Measurements from ENCODE around the gene TMED1.

TMED1 gene

DNA sequence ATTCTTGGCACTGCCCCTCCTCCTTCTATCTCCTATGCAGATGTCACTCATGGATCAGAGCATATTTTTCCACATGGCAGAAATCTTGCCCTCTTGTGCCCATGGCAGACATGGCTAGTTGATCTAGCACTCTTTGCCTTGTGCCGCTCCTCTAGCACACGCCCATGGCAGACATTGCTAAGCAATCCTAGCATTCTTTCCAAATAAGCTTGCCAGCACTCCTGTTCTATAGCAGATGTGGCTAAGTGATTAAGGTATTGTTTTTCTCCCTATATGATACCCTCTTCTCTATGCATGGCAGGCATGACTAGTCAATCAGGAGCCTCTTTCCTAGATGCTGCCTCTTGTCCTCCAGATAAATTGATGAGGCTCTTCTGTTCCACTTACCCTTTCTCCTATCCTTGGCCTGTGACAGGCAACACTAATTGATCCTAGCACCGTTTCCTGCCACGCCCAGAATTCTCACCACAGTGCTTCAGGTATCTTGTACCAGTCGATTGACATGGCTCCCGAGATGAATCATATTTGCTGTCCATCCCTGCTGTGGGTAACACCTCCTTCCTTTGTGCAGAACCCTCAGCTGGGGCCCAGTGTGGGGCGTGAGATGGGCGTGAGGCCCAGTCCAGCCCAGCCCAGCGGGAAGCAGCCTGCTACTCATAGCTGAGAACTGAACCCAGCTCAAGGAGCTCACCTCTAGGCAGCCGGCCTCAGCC, 26.9 kb downstream of the TMED1 start:
- DNase-seq = no peak

- DNase-seq = no peak
These were observed 30.2 kb downstream of the TMED1 start for GRCh38 chr19:10805758-10806247.

GRCh38 chr19:10805065-10805757, 30.8 kb downstream of the TMED1 start:
- DNase-seq = peak; percentile 5

GRCh38 chr19:10803252-10803651, 32.8 kb downstream of the TMED1 start:
- no peak for DNase-seq

DNA sequence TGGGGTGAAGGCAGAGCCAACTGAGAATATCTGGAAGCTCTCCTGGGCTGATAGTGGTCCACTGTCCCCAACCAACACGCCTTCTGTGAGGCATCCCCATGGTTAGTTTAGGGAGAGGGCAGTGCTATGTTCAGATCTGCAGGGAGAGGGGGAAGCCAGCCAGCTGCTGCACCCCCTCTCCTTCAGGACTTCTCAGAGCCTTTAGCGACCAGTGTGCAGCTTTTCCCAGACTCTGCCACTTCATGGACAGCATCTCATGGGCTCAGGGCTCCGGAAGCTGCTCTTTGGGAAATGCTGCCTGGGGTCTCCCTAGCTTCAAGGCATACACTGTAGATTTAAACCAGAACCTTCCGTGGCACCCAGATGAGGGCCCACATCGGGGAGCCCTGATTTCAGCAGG, 33.5 kb downstream of the TMED1 start:
- DNase-seq = no peak

DNA sequence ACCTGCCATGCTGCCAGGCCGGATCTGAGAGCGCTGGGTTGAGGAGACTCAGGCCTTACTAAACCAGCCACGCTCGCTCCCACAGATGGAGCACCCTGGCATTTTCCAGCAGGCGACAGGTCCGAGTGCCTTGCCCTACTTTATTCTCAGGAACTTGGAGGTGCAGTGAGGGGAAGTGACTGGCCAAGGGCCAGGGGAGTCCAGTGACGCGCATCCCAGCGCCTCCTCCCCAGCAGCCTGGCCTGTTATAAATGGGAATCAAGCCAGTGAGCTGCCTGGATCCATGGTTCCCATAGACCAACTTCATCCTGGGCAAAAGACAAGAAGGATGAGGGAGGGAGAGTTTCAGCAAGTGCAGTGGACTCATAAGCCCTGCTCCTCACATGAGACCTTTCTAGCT, 35.5 kb downstream of the TMED1 start:
- no peak for DNase-seq

GRCh38 chr19:10797541-10798256, 38.3 kb downstream of the TMED1 start:
- no peak for DNase-seq

- no peak for DNase-seq
These were observed 38.9 kb downstream of the TMED1 start for GRCh38 chr19:10797078-10797477.

GRCh38 chr19:10796653-10797052, 39.4 kb downstream of the TMED1 start:
- DNase-seq = no peak

DNA sequence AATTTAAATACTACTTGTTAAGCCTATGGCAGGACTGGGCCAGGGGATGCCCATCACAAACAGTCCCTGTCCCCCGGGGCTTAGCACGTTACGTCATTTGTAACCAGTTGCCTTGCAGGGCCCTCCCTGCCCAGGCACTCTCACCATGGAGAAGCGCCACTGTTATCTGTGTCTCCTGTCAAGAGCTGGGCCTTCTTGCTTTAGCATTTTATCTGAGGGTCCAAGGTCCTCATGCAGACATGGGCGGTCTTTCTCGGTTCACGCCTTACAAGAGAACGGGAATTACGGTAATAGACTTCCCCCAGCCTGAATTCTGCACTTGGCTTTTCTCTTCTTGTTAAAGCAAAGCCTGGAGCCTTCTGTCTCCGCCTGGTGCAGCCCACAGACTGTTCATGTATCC, 46.1 kb downstream of the TMED1 start:
- no peak for DNase-seq

GRCh38 chr19:10788146-10788545, 47.9 kb downstream of the TMED1 start:
- DNase-seq = no peak

- peak; percentile 29 for DNase-seq
These were observed 51.8 kb downstream of the TMED1 start for GRCh38 chr19:10784257-10784656.

DNA sequence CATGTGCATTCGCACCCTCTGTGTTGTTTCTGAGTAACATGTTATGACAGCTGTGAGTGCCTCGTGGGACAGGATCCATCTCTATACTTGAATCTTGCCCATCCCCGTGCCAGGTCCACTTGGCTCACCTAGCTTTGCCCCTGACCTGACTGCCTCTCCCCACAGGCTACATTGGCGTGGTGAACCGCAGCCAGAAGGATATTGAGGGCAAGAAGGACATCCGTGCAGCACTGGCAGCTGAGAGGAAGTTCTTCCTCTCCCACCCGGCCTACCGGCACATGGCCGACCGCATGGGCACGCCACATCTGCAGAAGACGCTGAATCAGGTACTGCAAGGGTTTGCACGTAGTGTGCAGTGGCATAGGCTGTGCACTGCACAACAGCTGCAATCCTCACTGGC, 53.2 kb downstream of the TMED1 start:
- DNase-seq = no peak

Measured in SIG-M5 (cell line).